K562 (cell line): Measurements from ENCODE around the gene H3-3A. TPM values are rescaled to one million over a fixed set of nuclear protein-coding genes. Genes with fewer than 3 reads are reported as not detected.

ENCODE experiments used
- ARID4B ChIP-seq: sonication (generic); formaldehyde crosslinking; IDR thresholded peaks from 2 replicates; pipeline ENCODE4 v1.8.0; 2022; ENCODE audit warnings: mild to moderate bottlenecking, missing genetic modification reagents
- CUX1 ChIP-seq: fragments of 200-800 bp; sonication (Bioruptor generic); IDR thresholded peaks from 2 replicates; pipeline ENCODE4 v1.6.1; 2016; ENCODE audit warnings: missing genetic modification characterization, missing compliant biosample characterization
- DLX4 ChIP-seq: fragments of 250-450 bp; sonication (Bioruptor Pico); IDR thresholded peaks from 2 replicates; pipeline ENCODE4 v1.6.1; 2021; ENCODE audit warnings: mild to moderate bottlenecking
- HDAC1 ChIP-seq, 2 experiments: fragments of 450-650 bp; IDR thresholded peaks; 2 replicates each; pipeline ENCODE4 v1.6.1; 2016 to 2017; ENCODE audit warnings: inconsistent platforms in 1 of 2, mild to moderate bottlenecking in 1 of 2, moderate library complexity in 1 of 2
- SMAD3 ChIP-seq: fragments of 450-650 bp; formaldehyde crosslinking; conservative IDR thresholded peaks from 2 replicates; pipeline ENCODE4 v1.4.0; 2020; ENCODE audit warnings: mild to moderate bottlenecking
- TAF7 ChIP-seq: fragments of 450-650 bp; IDR thresholded peaks from 2 replicates; pipeline ENCODE4 v1.6.1; 2016; ENCODE audit warnings: missing genetic modification characterization, missing compliant biosample characterization
- YBX1 ChIP-seq: fragments of 450-650 bp; IDR thresholded peaks from 2 replicates; pipeline ENCODE4 v1.7.1; 2016; ENCODE audit warnings: mild to moderate bottlenecking
- ZBTB9 ChIP-seq: fragments of 450-650 bp; formaldehyde crosslinking; IDR thresholded peaks from 2 replicates; pipeline ENCODE4 v1.4.0; 2020; ENCODE audit warnings: mild to moderate bottlenecking, moderate library complexity
- ZNF609 ChIP-seq: sonication (generic); formaldehyde crosslinking; IDR thresholded peaks from 2 replicates; pipeline ENCODE4 v1.8.1; 2023; ENCODE audit warnings: missing genetic modification reagents, mild to moderate bottlenecking, borderline replicate concordance
- polyA plus RNA-seq, 8 experiments: library from polyadenylated mRNA; depleted of rRNA in 4 of 8; stranded (reverse) in 5 of 8; unstranded in 3 of 8; fragments of >200 nt; fragmentation: Nextera tagmentation in 2 of 8; fragmentation: Illumina TruSeq in 1 of 8; extraction: Ambion mirVana in 2 of 8; extraction: Trizol in 1 of 8; gene quantifications; 2 replicates each; pipeline versions ENCODE4 v1.2.1 to v1.2.3, GENCODE V29; 2011 to 2014; ENCODE audit warnings: inconsistent platforms in 1 of 8, missing spikeins in 1 of 8
- total RNA-seq, 7 experiments: library from RNA; depleted of rRNA in 6 of 7; stranded (reverse); fragments of >200 nt in 6 of 7; fragmentation: Illumina TruSeq in 2 of 7; extraction: Trizol in 2 of 7; gene quantifications; 2 replicates each; pipeline versions ENCODE4 v1.2.1 to v1.2.3, GENCODE V29; 2011 to 2021; ENCODE audit warnings: low replicate concordance in 1 of 7

Gene H3-3A
- total and polyA plus RNA-seq, 9 of the 15 experiments (the other 6 are each of a cell fraction or from before 2014, with no cell fraction given), result 426 to 1,083 (median 591) TPM

- TF ChIP-seq SMAD3 (no peak), DLX4 (CRISPR knock-in tag) (no peak), ZBTB9 (CRISPR knock-in tag) (no peak), ZNF609 (CRISPR knock-in tag) (no peak), CUX1 (CRISPR knock-in tag) (no peak), YBX1 (no peak), ARID4B (CRISPR knock-in tag) (peak; percentile 69; the same call in 1 of the 2 replicates), HDAC1 (IDR thresholded peaks at IDR 0.05) (0 out of 4 replicates have a peak, but pooled peaks of 1 of the 2 experiments have one; percentile 29), TAF7 (tag) (no peak)
Measured at GRCh38 chr1:226083302-226084101, 21.0 kb downstream of the H3-3A start (continued).
